Sigmoid colon (tissue), 7 donors: Measurements from ENCODE around the gene LONP1. TPM values are rescaled to one million over a fixed set of nuclear protein-coding genes. Genes with fewer than 3 reads are reported as not detected.

Source experiments
- DNase-seq: peaks from one replicate; pipeline ENCODE4 v3.0.0-alpha.2; 2019
- H3K27ac ChIP-seq, 4 donors: fragments of 200-600 bp; sonication (generic); one replicate each; pipeline ENCODE4 v1.5.1; 2016 to 2019; ENCODE audit warnings: mild to moderate bottlenecking in 1 of 4
- H3K27me3 ChIP-seq, 3 donors: fragments of 200-600 bp; sonication (generic); one replicate each; pipeline ENCODE4 v1.5.1; 2019; ENCODE audit warnings: mild to moderate bottlenecking in 1 of 3
- H3K36me3 ChIP-seq, 4 donors: fragments of 200-600 bp; sonication (generic); one replicate each; pipeline ENCODE4 v1.5.1; 2016 to 2019
- H3K4me1 ChIP-seq, 4 donors: fragments of 200-600 bp; sonication (generic); one replicate each; pipeline ENCODE4 v1.5.1; 2017 to 2019
- H3K4me3 ChIP-seq, 4 donors: fragments of 200-600 bp; sonication (generic); one replicate each; pipeline ENCODE4 v1.5.1; 2017 to 2019; ENCODE audit warnings: mild to moderate bottlenecking in 2 of 4, moderate library complexity in 1 of 4
- H3K9me3 ChIP-seq, 4 donors: fragments of 200-600 bp in 3 of 4; sonication (generic) in 3 of 4; one replicate each; pipeline versions ENCODE4 v1.5.1 to v1.6.1; 2013 to 2019
- CTCF ChIP-seq, 4 experiments: fragments of 450-650 bp in 3 of 4; fragments of 200-600 bp in 1 of 4; IDR thresholded peaks; one replicate each; pipeline ENCODE4 v1.5.1; 2016 to 2019; ENCODE audit warnings: antibody characterized with exemption in 4 of 4, mild to moderate bottlenecking in 3 of 4, moderate library complexity in 2 of 4
- EP300 ChIP-seq, 4 donors: sonication (generic); formaldehyde crosslinking; IDR thresholded peaks; one replicate each; pipeline ENCODE4 v1.6.1; 2017; ENCODE audit warnings: antibody characterized with exemption in 4 of 4
- POLR2A ChIP-seq, 2 donors: fragments of 450-650 bp; IDR thresholded peaks; one replicate each; pipeline ENCODE4 v1.6.1; 2016; ENCODE audit warnings: antibody characterized with exemption in 2 of 2, mild to moderate bottlenecking in 2 of 2, moderate library complexity in 2 of 2
- POLR2AphosphoS5 ChIP-seq, 4 donors: sonication (generic); formaldehyde crosslinking; IDR thresholded peaks; one replicate each; pipeline ENCODE4 v1.6.1; 2017; ENCODE audit warnings: antibody characterized with exemption in 4 of 4
- WGBS, 2 donors: extraction: QIAGEN DNeasy Blood & Tissue Kit; methylation state at CpG; one replicate each; pipeline ENCODE4 v1.1.7; 2013; 5-methylcytosine and 5-hydroxymethylcytosine counted together
- intact Hi-C: fragments of 100-400 bp; cut with DNase I; formaldehyde crosslinking; loops from one replicate; pipeline ENCODE4 v1.15.1; 2023
- polyA plus RNA-seq, 3 donors: library from polyadenylated mRNA; stranded (reverse); fragments of 200-250 nt; gene quantifications; one replicate each; pipeline ENCODE4 v1.2.3, GENCODE V29; 2013
- total RNA-seq, 4 donors: library from RNA; depleted of rRNA; stranded (reverse); fragments of >200 nt; gene quantifications; one replicate each; pipeline ENCODE4 v1.1.0, GENCODE V29; 2016
- donor health status: healthy with polysubstance abuse.
- donor health status: Bipolar disorder and iron deficiency.
- donor health status: healthy.

LONP1 gene
- 10 to 100 TPM; 30.5 to 48.5 (median 36.6) TPM for total RNA-seq
- polyA plus RNA-seq: 10 to 100 TPM; 24.0 to 62.6 (median 29.1) TPM

GRCh38 chr19:5719961-5720790 lies at the start of gene LONP1, which contains the start of gene CATSPERD:
TSS of gene LONP1 (minus strand) at chr19:5720146. CDS start at chr19:5720132, 14 bp downstream.
TSS of gene CATSPERD (plus strand) at chr19:5720637. CDS start at chr19:5720738, 101 bp downstream.
- 0% methylated on average over 90 of the region's 90 CpGs for WGBS, 2 donors
- peak within 1 kb of the TSS; percentile 70 to 94 (median 92) for H3K4me3 ChIP-seq

GRCh38 chr19:5767949-5768348 lies 48.0 kb upstream of the LONP1 start:
- H3K27ac ChIP-seq: no peak overlapping the region
- no peak overlapping the region for H3K4me3 ChIP-seq
- no peak for TF ChIP-seq POLR2AphosphoS5 (IDR thresholded peaks at IDR 0.05)
- no peak for TF ChIP-seq POLR2A (IDR thresholded peaks at IDR 0.05)
- no peak for TF ChIP-seq CTCF (IDR thresholded peaks at IDR 0.05)
- TF ChIP-seq EP300 (IDR thresholded peaks at IDR 0.05): no peak
- no peaks in the 10 kb centered on the region for H3K27me3 ChIP-seq
- no peak for DNase-seq
- intact Hi-C loops: no loop called here
- WGBS, 2 donors: 85 to 93% methylated on average over 10 of the region's 10 CpGs
- no peaks in the 10 kb centered on the region for H3K4me1 ChIP-seq
- no peaks in the 10 kb centered on the region for H3K9me3 ChIP-seq
- H3K36me3 ChIP-seq: no peaks in the 10 kb centered on the region

More at GRCh38 chr19:5719961-5720790, at the start of gene LONP1, which contains the start of gene CATSPERD:
- Histone ChIP-seq H3K27ac (peak within 1 kb of the TSS; percentile 89 to 97 (median 97)), H3K27me3 (no peaks in the 10 kb centered on the region), H3K36me3 (peaks cover 0 to 8% (median 0%) of the 10 kb centered on the region in 4 donors), H3K9me3 (no peaks in the 10 kb centered on the region), H3K4me1 (peaks cover 0 to 30% (median 26%) of the 10 kb centered on the region in 4 donors)
- TF ChIP-seq CTCF (IDR thresholded peaks at IDR 0.05) (peak; percentile 89 to 98 (median 94)), EP300 (IDR thresholded peaks at IDR 0.05) (peak in 2 of 4 donors; percentile 44 to 93), POLR2AphosphoS5 (IDR thresholded peaks at IDR 0.05) (peak; percentile 88 to 96 (median 91)), POLR2A (IDR thresholded peaks at IDR 0.05) (peak; percentile 42 to 48)
- peak; percentile 99 for DNase-seq
- intact Hi-C loops: loop anchor here (2.0 to 5.0 kb wide), 2 partner anchors 29 to 72 kb away; partner anchors contain the start of genes DUS3L and RPL36

- DNase-seq: no peak
- Histone ChIP-seq H3K4me3 (no peak overlapping the region), H3K9me3 (no peaks in the 10 kb centered on the region), H3K4me1 (no peaks in the 10 kb centered on the region), H3K36me3 (no peaks in the 10 kb centered on the region), H3K27me3 (no peaks in the 10 kb centered on the region), H3K27ac (no peak overlapping the region)
- WGBS, 2 donors: 95% methylated on average over 3 of the region's 3 CpGs
- intact Hi-C loops: no loop called here
- TF ChIP-seq EP300 (IDR thresholded peaks at IDR 0.05) (no peak), CTCF (IDR thresholded peaks at IDR 0.05) (no peak), POLR2A (IDR thresholded peaks at IDR 0.05) (no peak), POLR2AphosphoS5 (IDR thresholded peaks at IDR 0.05) (no peak)
Observed at GRCh38 chr19:5765220-5765619, 45.3 kb upstream of the LONP1 start.

GRCh38 chr19:5762608-5763217 lies 42.8 kb upstream of the LONP1 start:
- TF ChIP-seq POLR2A (IDR thresholded peaks at IDR 0.05) (no peak), EP300 (IDR thresholded peaks at IDR 0.05) (no peak), CTCF (IDR thresholded peaks at IDR 0.05) (no peak), POLR2AphosphoS5 (IDR thresholded peaks at IDR 0.05) (no peak)
- Histone ChIP-seq H3K9me3 (no peaks in the 10 kb centered on the region), H3K36me3 (no peaks in the 10 kb centered on the region), H3K4me1 (no peaks in the 10 kb centered on the region), H3K27ac (no peak overlapping the region), H3K4me3 (no peak overlapping the region), H3K27me3 (peaks cover 0 to 4% (median 0%) of the 10 kb centered on the region in 3 donors)
- no peak for DNase-seq
- intact Hi-C loops: no loop called here
- 92 to 93% methylated on average over 5 of the region's 5 CpGs for WGBS, 2 donors
